HPDE6-E6E7 (cell line): ENCODE data around the gene SCAP.
"Not testable (repeated sequence)": the region's sequence is repeated elsewhere in the genome, so short reads cannot be mapped to it uniquely, and the experiment has no call there.

Experiments used
- DNase-seq: peaks from one replicate; pipeline ENCODE4 v3.0.0; 2011; ENCODE audit warnings: missing footprints; ENCODE audit errors: extremely low spot score

SCAP gene

DNA sequence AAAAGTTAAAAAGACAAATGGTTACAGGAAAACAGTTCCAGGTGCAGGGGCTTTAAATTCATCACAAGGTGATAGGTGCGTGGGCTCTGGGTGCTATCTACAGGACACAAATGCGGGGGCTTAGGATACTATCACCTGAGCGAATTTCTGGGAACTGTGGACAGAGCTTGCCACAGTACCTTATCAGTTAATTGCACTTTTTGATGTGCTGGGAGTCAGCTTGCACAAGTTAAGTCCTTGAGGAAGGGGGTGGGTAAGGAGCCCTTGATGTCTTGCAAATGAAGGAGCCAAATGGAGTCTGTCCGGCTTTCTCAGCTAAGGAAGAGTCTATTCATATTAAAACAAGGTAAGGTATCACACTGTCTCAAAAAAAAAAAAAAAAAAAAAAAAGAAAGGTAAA, 6.0 kb upstream of the SCAP start:
- DNase-seq, result not testable (repeated sequence)

DNA sequence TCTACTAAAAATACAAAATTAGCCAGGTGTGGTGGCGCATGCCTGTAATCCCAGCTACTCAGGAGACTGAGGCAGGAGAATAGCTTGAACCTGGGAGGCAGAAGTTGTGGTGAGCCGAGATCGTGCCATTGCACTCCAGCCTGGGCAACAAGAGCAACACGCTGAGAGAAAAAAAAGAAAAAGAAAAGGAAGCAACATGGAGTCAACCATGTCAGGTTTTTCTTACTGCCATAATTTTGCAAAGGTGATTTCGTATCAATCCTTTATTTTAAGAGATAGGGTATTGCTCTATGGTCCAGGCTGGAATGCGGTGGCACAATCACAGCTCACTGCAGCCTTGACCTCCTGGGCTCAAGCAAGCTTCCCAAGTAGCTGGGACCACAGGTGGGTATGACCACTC, 4.5 kb upstream of the SCAP start:
- not testable (repeated sequence) for DNase-seq

DNA sequence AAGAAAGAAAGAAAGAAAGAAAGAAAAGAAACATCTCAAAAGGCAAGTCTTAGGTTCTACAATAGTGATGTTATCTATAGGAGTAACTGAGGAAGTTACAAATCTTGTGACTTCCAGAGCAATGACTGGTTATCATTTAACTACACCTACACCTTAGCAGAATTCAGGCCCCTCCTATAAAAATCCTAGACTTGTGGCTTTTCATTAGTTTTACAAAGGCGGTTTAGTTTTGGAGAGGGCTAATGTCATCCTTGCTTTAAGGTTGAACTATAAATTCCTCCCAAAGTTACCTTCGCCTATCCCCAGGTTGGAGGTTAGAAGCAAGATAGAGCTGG, 4.1 kb upstream of the SCAP start:
- no peak for DNase-seq

DNA sequence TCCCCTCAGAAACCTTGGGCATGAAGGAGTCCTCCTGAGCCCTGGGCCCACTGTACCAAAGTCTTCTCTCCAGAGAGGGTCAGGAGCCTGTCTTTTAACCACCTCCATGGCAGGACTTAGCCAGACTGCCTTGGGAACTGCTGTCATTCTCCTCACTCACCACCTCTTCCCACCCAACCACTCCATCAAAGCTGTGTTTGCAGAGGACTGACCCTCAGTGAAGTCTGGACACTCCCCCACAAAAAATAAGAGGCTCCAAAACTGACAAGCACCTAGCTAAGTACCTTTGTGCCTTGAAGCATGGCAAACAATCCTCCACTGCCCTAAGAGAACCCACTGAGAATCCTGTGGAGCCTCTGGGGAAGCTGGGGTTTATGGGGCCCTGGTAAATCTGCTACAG, 2.3 kb upstream of the SCAP start:
- no peak for DNase-seq

DNA sequence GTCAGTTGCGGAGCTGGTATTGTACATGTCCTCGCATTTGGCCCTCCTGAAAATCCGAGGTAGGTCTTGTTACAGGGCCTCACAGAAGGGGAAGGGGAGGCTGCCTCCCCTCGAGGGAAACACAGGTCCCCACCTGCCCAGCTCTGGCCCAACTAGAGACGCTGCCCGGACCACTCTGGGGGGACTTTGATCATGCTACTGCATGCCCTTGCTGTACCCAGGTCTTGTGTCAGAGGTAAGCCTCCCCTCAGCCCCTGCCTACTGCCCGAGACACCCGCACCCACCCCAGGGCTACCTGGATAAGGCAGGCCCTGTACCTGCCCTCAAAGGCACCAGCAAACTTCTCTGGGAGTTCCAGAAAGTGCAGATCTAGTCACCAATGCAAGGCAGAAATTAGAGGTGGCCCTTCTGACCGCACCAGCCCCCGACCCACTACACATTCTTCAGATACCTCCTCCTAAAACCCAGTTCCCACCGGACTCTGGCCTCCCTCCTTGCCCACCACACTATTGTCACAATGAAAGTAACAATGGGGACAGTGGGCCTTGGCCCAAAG, 981 bp upstream of the SCAP start:
- DNase-seq, result no peak

DNA sequence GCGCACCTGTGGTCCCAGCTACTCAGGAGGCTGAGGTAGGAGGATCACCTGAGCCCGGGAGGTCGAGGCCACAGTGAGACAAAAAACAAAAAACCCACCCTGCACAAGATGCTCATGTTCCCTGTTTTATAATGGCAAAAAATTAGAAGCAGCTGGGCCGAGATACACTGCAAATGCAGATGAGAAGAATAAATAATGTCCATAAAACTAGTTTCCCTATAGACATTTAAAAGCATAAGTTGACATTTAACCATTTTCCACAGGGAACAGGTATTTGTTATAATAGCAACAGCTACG, 537 bp upstream of the SCAP start:
- no peak for DNase-seq

DNA sequence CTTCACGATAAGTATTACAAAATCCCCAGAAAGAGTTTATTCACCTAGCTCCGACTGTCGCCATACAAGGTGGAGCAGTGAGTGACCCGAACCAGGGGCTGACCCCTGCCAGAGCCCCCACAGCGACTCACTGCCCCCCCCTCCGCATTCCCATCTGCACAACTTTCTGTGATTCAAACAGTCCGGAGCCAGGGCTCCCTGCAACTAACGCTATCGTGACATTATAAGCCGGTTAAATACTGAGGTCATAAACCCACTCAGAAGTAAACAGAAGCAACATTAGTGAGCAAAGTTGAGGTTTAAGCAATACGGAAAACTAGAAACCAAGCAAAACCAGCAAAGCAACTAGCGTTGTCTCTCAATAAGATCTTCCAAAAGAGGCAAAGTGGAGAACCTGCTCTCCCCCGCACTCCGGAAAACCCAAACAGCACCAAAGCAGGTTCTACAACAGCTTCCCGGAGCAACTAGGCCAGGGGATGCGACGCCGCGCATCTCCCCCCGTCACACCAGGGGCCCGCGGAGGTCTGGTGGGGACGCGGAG, 642 bp downstream of the SCAP start:
- DNase-seq, result peak; percentile 2

DNA sequence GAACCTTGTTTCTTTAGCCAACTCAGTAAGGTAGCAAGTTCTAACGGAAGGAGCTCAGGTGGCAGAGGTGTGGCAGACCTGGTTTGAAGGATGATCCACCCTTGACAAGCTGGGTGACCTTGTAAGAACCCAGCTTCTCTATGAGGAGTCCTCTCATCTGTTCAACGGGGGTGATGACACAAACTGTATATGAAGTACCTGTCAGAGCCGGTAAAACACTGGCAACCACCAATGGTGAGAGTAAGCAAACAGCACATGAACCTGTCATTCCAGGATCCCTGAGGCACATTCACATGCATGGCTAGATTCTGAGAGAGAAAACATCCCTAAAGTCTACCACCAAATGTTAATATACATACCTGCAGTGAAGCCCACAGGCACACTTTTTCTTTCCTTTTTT, 2.4 kb downstream of the SCAP start:
- DNase-seq, result no peak

DNA sequence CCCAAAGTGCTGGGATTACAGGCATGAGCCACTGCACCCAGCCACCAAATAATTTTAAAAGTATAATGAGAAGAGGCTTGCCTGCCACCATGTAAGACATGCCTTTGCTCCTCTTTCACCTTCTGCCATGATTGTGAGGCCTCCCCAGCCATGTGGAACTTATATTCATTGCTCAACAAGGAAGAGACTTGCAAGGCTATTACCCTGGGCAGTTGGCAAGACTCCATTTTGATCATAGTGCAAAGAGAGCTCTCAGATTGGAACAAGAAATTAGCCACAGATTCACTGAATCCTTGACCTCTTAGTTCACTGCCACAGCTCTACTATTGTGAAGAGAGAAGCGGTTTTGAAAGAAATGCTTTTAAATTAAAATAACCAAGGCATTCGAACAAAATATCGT, 6.1 kb downstream of the SCAP start:
- no peak for DNase-seq

DNA sequence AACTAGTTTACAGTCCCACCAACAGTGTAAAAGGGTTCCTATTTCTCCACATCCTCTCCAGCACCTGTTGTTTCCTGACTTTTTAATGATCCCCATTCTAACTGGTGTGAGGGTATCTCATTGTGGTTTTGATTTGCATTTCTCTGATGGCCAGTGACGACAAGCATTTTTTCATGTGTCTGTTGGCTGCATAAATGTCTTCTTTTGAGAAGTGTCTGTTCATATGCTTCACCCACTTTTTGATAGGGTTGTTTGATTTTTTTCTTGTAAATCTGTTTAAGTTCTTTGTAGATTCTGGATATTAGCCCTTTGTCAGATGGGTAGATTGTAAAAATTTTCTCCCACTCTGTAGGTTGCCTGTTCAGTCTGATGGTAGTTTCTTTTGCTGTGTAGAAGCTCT, 7.4 kb downstream of the SCAP start:
- DNase-seq, result not testable (repeated sequence)

DNA sequence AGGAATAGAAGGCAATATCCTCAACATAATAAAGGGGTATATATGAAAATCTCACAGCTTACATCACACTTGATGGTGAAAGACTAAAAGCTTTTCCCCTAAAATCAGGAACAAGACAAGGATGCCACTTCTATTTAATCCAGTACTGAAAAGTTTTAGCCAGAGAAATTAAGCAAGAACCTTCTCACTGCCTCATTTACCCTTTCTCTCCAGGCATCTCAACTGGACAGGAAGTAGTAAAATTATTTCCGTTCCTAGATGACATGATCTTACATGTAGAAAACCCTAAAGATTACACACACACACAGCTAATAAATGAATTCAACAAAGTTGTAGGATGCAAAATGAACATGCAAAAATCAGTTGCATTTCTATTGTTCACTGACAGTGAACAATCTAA, 11.2 kb downstream of the SCAP start:
- DNase-seq, result no peak

DNA sequence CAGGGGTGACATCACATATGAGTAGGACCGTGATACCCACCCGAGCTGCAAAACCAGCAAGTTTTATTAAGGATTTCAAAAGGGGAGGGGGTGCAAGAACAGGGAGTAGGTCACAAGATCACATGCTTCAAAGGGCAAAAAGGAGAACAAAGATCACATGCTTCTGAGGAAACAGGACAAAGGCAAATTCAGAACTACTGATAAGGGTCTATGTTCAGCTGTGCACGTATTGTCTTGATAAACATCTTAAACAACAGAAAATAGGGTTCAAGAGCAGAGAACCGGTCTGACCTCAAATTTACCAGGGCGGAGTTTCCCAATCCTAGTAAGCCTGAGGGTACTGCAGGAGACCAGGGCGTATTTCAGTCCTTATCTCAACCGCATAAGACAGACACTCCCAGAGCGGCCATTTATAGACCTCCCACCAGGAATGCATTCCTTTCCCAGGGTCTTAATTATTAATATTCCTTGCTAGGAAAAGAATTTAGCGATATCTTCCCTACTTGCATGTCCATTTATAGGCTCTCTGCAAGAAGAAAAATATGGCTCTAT, 16.1 kb downstream of the SCAP start:
- DNase-seq, result not testable (repeated sequence)

DNA sequence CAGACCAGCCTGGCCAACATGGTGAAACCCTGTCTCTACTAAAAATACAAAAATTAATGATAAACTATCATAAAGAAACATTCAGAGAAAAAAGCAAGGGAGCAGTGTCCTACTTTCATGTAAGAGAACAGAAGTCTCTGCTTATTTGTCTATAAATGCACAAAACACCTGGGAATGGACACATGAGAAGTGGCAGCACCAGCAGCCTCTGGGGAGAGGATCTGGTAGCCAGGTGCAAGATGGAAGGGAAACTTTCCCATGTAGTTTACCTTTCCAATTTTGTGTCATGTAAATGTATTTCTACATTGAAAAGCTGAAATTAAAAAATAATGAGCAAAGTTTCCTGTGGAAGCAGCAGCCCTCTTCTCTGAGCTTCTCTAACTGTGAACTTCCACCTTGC, 18.8 kb downstream of the SCAP start:
- DNase-seq, result no peak

DNA sequence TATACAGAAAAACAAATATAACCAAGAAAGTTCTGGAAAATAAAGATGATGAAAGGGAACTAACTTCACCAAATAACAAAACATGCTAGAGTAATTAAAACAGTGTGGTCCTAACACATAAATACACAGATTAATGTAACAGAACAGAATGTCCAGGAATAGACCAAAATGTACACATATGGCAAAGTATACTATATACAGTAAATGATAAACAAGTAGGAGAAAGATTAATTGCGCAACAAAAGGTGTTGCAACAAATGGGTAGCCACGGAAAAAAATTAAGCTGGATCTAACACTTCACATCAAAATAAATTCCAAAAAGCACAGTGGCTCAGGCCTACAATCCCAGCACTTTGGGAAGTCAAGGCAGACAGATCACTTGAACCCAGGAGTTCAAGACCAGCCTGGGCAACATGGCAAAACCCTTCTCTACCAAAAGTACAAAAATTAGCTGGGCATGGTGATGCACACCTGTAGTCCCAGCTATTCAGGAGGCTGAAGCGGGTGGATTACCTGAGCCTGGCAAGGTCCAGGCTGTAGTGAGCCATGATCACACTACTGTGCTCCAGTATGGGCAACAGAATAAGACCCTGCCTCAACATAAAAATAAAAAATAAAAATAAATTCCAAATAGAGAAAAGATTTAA, 19.8 kb downstream of the SCAP start:
- DNase-seq, result no peak

DNA sequence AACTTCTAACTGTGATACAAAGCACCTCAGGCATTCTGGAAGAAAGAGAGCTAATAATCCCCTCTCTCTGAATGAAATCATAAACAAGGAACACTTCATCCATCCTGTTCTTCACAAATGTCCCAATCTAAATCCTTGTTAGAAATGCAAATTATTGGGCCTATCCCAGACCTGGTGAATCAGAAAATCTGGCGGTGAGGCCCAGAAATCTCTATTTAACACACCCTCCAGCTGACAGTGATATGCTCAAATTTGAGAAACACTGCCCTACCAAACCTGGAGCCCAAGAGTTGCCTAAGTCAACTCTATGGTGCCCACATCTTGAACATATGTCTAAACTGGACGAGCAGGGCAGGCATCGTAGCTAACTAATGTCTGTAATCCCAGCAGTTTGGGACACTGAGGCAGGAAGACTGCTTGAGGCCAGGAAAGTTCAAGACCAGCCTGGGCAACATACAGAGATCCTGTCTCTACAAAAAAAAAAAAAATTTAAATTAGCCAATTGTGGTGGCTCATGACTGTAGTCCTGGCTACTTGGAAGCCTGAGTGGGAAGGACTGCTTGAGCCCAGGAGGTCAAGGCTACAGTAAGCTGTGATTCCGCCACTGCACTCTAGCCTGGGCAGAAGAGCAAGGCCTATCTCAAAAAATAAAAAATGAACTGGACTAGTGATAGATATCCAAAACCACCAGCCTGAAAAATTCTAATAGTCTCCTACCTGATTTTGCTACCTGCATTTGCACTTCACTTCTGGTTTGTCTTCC, 23.1 kb downstream of the SCAP start:
- no peak for DNase-seq

DNA sequence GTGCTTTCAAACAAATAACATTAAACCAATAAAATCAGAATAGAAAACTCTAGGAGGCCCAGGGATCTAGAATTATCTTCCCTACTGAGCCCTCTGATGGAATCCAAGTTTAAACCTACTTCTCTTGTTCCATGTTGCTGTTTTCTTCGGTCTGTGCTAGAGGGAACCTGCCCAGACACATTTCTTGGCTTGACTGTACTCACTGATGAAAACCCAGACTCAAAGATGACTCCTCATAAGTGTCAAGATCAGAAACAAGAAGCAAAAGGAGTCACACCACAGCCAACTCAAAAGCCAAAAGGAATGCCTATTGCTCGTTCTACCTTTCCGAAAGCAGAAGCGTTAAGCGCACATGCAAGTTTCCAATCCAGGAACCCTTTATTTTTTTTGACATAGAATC, 31.6 kb downstream of the SCAP start:
- DNase-seq, result peak; percentile 35

DNA sequence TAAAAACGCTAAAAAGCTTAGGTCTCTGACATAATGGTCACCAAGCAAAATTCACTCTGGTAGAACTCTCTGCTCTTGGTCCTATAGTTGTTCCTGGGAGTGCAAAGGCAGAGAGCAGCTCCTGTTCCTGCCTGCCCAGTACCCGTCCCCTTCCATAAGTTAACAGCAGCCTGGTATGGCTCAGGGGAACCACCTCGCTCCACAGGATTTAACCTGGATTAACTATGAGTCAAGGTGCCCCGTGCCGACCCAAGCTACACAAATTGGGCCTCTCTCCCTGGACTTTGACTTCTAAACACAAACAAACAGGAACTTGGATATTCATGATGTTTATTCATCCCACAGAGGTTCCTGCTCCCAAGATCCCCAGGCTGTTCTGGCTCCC, 32.1 kb downstream of the SCAP start:
- DNase-seq, result no peak

DNA sequence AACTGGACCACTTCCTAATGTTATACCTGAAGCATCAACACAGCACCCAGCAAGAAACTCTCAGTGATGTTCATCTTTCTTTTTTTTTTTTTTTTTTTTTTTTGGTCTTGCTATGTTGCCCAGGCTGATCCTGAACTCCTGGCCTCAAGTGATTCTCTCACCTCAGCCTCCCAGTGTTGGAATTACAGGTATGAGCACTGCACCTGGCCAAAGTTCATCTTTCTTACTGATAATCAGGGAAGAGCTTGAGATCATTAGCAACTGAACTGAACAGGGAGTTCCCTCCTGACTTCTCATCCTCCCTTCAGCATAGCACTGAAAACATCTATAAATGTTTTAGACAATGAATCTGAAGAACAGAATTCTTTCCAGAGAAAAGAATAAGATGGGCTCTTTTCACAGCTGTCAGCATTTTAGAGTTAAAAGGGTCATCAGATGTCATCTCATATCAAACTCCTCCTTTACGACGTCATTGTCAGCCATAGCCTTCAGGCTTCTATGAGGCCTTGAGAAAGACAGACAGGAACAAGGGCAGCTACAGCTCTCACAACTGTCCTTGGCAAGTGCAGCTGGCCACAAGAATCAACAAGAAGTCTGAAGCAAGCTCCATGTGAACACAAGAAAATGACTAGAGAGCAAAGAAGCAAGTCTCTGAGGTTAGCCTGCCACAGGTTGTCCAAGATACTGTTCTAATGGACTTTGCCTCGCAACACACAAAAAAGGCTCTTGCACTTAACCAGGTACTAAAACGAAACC, 33.8 kb downstream of the SCAP start:
- no peak for DNase-seq

DNA sequence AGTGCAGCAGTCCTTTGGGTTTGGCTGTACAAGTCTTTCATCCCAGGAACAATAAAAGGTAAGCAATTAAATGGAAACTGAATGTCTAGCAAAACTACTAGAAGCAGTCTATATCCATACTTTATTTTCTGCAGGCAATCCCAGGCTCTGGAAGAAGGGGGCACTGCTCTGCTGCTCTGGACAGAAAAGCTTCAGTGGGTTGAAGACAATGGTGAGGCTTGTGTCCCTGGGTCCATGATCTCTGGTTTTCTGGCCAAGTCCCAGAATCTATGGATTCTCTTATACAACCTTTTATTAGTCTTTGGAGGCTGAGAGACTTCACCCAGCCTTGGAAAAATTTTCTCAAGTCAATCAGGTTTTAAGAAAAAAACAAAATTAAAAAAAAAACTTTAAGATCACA, 35.6 kb downstream of the SCAP start:
- DNase-seq, result no peak

DNA sequence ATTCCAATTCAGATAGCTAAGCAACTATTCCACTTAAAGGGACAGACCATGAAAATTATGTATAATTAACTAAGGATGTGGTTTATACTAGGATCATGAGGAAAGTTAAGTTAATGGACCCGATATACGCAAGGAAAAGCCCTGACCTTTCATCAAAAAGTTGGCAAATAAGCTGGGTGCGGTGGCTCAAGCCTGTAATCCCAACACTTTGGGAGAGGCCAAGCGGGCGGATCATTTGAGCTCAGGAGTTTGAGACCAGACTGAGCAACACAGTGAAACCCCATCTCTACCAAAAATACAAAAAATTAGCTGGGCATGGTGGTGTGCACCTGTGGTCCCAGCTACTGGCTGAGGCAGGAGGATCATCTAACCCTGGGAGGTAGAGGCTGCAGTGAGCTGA, 39.6 kb downstream of the SCAP start:
- no peak for DNase-seq

DNA sequence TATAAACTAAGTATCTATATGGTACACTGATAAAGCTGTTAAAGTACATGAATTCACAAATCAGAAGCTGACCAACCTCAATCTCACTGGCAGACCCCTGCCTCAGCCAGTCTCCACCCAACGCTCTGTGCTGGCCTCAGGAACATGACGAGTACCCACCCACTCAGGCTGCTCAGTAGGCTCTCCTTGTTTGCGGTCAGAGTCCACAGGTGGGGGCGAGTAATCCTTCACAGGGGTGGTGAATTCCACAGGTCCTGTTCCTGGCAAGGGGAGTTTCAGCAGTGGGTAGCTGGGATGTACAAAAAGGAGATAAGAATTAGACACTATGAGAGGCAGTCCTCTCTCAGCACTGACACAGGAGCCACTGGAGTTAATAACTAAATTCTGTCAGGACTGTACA, 40.9 kb downstream of the SCAP start:
- DNase-seq, result no peak

DNA sequence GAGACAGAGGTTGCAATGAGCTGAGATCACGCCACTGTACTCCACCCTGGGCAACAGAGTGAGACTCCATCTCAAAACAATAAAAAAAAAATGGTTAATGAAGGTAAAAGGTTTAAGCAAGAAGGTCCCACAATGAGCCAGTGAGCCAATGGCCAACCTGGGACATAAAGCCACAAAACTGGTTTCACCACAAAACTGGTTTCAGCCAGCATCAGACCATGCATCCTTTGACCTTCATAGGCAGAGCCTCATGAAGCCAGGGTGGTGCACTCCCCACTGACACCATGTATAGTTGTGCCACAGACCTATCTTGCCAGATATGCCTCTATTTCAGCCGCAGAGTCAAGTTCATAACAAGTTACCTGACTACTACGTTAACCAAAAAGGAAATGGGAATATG, 41.9 kb downstream of the SCAP start:
- DNase-seq, result no peak

DNA sequence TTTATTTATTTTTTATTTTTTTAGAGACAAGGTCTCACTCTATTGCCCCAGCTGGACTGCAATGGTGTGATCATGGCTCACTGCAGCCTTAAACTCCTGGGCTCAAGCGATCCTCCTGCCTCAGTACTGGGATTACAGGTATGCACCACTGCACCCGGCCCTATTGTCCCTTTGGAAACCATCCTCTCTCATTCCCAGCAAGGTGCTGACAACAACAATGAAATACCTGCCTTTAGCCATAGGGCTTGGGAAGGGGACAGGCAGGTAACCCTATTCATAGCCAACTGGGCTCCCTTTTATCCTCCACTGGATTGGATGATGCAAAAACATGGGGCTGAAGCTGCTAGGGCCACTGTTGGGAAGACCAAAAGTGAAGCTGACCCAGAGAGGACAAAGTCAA, 43.1 kb downstream of the SCAP start:
- no peak for DNase-seq
